Glomerular visceral epithelial cell (primary cell): Measurements from ENCODE around the gene DROSHA.

Experiments
- DNase-seq: peaks from one replicate; pipeline ENCODE4 v3.0.0-alpha.2; 2016; ENCODE audit errors: extremely low spot score

DROSHA gene

DNA sequence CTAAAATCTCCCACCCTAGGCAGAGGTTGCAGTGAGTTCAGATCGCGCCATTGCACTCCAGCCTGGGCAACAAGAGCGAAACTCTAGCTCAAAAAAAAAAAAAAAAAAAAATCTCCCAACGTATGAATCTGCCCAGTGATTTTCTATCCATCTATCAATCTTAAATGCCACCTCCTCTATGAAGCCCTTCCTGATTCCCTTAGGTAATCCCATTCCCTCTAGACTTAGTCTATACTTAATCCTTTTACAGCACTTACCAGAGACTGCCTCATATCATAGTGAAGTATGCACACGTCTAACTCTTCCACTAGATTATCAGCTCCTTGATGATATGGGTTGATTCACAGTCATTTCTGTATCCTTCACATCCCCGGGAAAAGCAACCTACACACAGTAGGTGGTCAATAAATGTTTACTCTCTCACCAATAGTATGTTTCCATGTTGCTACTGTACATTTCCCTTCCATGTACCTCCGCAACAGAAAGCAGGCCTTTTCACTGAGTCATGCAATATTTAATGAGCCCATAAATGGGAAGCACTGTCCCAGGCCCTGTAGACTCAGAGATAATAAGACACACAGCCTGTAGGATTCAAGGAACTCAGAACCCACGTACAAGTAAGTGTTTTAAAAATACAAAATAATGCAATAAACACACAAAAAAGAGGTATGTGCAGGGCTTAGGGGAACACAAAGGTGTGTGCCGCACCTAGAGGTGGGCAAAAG is 1.2 kb downstream of the DROSHA start:
- peak; percentile 24 for DNase-seq

DNA sequence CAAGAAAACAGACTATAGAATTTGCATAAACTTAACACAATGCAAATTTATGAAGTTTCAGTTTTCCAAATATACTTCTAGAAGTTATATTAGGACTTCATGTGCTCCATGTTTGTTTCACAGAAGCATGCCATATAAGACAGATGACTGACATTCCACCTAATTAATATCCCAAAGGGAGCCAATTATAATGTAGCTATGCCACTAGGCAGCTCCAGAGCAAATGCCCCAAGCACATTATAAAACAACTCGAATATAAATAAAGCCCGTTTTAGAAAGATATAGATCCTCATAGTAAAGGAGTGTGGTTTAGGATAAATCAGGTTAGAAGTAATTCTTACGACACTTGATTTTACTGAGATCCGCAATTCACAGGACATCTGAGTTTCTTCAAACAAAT is 8.9 kb downstream of the DROSHA start:
- DNase-seq, result no peak

DNA sequence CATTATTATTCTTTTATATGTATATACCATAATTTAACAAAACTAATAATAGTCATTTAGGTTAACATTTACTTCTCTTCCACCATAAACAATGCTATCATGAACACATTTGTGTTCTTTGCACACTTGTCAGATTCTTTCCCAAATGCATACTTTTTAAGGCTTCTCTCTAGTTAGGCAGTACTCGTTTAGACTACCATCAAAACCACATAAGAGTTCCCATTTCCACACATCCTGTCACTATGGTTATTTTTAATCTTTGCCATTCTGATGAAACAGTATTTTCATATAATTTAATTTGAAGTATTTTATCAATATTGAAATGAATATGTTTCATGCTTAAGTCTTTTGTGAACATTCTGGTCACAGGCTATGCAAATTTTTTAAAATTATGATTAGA is 15.1 kb downstream of the DROSHA start:
- DNase-seq, result no peak

DNA sequence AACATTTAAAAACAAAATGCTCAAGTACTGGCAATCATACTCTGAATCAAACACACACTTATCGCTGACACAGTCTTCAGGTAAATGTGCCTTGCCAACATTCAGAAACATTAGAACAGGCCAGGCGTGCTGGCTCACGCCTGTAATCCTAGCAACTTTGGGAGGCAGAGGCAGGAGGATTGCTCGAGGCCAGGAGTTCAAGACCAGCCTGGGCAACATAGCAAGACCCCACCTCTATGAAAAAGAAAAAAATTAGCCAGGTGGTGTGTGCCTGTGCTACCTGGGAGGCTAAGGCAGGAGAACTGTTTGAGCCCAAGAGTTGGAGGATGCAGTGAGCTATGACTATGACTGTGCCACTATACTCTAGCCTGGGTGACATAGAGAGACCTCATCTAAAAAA is 20.6 kb downstream of the DROSHA start:
- DNase-seq, result no peak

DNA sequence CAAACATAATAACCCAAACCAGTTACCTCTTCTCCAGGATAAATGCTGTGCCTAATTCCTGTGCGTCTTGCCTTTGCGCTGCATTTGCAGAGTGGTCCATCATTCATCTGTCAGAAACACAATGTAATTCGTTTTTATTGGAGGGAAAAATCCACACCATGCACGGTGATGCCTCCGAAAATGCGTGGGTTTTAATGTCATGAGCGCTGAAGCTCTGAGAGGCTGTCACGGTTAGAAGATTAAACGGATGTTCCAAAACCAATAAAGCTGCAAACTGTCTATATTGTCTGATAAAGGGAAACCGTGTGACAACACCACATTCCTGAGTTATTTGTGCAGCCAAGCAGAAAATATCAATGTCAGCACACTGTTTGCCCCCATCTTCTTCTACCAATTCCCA is 27.4 kb downstream of the DROSHA start:
- no peak for DNase-seq

DNA sequence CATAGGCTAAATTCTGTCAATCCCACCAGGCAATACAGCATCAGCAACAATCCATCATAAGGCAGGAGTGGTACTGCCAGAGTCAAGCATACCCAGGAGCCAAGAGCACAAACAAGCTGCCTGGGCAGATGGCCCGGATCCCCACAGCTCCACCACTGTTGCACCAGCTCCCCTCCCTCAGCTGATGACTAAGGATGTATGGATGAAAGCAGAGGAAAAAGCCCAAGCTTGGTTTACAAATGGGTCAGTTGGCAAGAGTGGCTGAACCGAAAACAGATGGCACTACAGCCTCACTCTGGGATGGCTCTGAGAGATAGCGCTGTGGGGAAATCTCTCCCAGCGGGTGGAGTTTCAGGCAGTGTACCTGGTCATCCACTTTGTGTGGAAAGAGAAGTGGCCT is 29.4 kb downstream of the DROSHA start:
- DNase-seq, result no peak

DNA sequence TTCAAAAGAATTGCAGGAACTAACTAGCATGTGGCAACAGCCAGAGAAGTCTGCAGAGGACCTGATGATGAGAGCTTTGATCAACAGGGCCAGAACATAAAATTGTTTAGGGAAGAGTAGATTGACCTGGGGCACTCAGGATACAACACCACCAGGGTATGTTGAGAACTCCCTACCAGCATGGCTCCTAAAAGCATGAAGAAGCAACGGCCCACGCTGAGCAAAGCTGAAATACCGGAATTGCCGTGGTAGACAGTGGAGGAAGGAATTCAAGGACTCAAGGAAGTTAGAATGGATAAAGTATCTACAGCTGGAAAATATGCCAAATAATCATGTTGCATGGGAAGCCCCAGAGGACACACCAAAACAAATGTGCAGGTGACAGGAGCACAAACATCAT is 31.6 kb downstream of the DROSHA start:
- DNase-seq, result no peak

DNA sequence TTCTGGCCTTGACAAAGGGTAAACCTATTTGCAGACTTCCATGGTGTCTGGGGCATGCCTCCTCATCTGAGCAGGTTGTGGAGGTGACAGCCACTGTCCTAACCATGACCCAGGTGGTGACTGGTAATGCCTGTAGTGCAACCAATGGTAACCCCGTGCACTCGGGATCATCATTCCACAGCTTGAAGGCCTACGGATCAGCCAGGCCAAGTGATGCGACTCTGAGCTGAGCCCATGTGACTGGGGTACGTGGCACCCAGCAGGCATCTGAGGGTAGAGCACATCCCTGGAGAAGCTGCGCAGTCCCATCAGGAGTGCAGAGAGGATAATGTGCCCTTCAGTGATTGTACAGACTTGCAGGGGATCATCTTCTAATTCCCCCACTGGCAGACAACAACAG is 35.0 kb downstream of the DROSHA start:
- DNase-seq, result no peak

DNA sequence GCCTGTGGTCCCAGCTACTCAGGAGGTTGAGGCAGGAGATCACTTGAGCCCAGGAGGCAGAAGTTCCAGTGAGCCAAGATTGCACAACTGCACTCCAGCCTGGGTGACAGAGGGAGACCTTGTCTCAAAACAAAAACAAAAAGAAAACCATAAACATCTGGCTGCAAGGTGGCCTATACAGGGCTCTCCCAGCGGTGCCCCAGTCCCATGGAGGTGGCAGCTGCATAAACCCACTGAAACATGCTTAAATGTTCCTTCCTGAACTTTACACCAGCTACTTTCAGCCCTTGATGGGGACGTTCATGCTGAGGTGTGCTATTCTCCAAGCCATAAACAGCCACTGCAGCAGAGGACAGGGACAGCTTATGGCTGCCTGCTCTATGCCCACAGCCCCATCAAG is 35.6 kb downstream of the DROSHA start:
- DNase-seq, result no peak

DNA sequence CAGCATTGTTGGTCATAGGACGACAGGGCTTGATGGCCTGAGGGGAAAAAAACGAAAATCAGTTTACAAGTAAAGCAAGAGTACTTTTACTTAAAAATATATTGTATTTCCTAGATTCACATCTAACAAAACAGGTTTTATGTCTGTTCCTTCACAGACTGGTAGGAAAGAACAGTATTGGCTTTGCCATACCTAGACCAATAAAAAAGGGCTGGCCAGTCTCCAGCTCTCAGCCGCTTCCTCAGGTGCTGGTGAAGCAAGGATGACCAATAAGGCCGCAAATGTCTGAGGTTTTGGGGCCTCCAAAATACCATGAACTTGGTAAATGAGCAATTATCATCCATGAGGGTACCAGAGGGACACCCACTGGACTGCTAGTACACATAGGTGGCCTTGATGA is 36.6 kb downstream of the DROSHA start:
- no peak for DNase-seq

DNA sequence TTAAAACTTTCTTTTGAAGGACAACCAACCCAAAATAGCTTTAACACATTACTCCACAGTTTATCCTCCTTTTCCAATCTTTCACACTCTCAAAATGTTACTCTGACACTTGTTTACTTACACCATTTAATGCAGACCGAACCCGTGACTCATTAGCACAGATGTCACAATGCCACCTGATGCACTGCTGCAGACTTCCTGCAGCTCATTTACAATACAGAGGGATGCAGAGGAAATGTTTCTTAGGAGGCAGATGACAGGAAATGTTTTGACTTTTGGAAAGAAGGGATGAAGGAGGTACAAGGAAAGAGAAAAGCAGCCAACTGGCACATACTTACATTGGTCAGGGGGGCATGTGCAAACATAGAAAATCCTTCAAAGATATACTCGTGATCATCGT is 39.0 kb downstream of the DROSHA start:
- DNase-seq, result no peak

DNA sequence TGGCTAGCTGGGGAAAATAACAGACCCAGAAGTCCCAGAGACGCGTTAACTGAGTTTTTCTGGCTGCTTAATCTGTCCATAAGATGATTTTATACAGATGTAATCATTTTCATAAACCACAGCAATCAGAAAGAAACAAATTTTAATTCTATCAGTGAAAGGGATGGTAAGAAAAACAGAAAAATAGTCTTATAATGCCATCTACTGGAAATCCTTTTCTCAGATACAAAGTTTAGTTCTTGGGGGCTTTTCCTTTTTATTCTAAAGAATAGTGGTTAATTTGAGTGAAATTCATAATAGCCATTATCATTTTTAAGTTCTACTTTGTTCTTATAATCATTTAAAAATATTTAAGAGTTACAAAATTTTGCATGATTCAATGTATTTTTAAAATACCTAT is 44.4 kb downstream of the DROSHA start:
- DNase-seq, result no peak

DNA sequence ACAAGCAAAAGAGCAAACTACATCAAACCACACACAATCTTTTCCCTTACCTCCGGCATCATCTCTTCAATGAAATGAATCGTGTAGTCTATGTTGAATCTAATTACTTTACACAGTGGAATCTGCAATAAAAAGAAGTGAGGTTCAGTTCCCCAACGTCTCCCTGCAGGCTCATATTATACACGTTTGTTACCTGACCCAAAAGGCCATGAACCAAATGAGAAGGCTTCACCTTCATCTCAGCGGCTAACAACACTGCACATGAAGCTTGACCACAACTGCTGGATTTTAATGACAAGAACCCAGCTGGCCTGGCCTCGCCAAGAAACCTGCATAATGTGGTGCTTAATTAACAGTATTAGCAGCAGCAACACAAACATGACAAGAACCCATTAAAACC is 45.5 kb downstream of the DROSHA start:
- no peak for DNase-seq

DNA sequence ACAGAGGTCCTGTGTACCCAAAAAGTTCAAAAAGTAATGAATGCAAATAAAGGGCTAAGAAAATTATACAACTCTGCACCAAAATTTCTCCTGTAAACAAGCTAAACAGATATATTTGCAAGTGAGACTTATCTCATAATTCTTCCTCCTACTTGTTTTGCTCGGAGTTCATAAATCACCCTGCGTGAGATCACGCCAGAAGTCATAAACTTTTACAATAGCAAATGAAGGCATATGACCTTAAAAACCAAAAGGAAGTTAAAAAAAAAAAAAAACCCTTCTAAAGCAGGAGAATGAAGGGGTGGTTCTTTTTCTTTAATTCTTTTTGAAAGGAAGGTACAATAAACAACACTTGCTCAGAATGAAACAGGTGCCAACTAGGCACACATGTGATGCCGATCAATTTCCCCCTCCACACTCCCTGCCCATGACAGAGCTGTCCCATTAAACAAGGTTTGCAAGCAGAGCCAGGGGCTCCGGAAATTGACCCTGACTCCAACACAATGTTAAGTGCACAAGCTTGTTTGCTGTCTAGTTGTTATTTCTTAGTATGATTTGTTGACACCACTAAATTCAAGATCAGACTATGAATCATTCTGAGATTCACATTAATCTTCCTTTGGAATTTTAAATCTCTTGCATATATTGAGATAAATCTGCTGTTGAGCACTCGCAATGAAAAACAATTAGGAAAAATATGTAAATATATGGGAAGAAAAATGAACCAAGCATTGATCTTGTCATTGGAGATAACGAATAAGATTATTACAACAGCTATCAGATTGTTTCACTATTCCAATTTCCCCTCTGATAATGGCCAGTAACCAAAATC is 46.3 kb downstream of the DROSHA start:
- no peak for DNase-seq

DNA sequence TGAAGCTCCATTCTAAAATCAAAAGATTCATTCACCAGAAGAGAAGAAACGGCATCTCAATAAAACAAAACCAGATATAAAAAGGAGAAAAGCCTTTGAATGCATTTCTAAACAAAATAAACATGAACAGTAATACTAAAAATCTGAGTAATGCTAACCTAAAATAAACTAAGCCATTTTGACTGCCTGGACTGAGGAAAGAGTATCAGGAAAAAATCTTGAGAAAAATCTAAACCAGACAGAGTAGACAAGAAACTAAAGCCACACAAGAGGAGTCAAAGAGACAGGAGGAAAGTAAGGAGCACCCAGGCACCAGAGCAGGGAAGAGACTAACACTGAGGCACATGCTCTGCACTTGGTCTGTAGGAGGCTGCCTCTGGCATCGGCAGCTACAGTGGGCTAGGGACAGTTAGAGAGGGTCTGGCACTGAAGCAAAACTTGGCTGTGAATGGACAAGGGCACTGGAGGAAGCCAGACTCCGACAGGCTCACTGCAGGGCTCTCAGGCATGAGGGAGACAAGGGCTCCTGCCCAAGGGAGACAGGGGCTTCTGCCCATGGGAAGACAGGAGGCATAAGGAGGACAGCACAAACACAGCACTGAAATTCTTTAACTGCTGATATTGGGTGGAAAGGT is 50.2 kb downstream of the DROSHA start:
- DNase-seq, result no peak

DNA sequence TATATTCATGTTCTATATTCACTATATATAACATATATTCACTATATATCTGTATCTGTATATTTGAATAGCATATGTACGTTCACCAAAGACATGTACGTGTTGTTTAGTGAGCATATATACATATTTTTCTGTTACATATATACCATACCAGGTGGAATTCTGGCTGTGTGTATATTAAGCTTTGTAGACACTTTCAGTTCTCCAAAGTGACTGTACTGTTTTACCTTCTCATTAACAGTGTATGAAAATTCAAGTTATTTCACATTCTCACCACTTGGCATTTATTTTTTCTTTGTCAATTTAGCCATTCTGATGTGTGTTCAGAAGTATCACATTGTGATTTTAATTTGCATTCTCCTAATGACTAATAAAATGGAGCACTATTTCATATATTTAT is 52.2 kb downstream of the DROSHA start:
- DNase-seq, result no peak

DNA sequence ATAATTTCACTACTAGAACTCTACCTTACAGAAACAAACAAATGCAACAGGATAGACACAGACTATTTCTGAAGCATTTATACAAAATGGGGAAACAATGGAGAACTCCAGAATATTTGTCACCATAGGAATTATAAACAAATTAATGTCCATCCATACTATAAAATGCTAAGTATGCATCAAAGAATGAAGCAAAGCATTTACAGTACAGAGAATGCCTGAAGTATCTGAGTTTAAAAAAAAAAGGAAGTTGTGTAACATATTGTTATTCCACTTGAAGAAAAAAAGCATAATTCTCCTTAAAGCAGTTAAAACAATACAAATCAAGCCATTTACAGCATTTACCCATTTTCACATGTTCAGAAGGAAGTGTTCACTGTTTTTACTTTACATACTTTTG is 53.0 kb downstream of the DROSHA start:
- no peak for DNase-seq

DNA sequence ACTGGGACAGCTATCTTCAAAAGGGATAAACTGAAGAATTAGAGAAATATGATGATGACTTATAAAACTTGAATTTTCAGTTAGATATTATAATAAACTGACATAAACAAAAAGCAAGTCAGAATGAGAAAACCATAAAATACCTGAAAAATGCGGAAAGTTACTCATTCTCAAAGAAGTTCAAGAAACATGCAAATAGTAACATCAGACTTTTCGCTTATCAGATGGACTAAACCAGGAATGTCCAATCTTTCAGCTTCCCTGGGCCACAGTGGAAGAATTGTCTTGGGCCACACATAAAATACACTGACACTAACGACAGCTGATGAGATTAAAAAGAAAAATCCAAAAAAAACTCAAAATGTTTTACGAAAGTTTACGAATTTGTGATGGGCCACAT is 53.9 kb downstream of the DROSHA start:
- no peak for DNase-seq

DNA sequence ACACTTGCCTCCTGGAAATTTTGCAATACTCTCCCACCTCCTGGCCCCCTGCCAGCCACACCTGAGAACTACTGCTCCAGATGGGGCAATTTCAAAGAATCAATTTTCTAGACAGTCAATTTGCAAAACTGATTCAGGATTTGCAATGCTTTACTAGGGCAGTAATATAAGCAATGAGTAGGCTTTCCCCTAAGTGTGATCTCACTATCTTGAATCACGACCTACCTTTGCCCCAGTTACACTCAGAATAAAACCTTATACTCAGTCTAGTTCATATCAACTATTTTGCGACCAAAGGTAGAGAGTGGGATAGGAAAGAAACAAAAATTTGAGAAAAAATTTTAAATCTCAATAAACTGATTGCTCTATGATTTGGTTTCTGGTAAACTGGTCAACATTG is 54.4 kb downstream of the DROSHA start:
- DNase-seq, result no peak

DNA sequence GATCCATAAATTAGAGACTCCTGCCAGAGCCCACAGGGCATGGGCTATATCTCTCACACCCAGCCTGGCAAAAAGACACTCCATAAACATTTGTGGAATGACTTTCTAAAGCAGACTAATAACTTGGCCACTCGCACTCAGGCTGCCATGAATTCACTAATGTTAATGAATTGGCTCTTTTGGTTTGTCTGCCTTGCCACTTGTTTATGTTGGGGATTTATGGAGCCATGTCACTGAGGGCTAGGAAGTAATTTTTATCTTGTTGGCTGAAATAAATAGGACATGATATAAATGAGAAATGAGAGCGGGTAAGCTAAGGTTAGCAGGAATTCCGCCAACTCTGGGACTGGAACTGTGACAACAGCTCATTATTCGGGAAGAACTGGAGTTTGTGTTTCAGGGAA is 55.2 kb downstream of the DROSHA start:
- DNase-seq, result no peak

DNA sequence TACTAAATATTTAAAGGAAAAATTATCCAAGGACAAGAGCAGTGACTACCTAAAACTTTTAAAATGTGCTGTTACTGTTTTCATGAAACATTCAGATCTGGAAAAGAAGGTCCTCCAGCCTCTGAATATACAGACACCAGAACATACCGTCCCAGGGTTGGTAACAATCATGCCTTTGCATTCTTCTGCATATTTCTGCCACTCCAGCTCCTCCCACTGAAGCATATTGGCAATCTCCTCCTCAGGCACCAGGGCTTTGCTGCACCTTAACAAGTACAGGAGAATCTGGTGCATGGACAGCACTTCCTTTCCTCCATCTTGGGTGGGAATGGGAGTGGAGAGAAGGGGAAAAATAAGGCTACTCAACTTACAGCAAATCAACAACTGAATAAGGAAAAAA is 60.0 kb downstream of the DROSHA start:
- no peak for DNase-seq

DNA sequence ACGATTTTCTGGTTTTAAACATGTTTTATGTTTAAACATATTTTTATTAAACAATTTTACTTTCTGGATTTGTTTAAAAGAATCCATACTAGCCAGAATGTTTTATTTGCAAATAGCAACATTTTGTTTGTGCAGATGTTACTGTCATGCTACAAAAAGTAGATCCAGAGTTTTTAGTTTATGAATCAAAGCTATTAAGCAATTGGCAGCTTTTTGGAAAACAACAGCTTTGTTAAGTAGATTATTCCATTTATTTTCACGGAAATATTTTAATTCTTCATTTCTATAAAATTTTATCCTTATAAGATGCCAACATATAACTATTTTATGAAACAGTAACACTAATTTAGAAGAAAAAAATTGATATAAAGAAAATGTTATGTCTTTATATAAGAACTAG is 60.9 kb downstream of the DROSHA start:
- no peak for DNase-seq

DNA sequence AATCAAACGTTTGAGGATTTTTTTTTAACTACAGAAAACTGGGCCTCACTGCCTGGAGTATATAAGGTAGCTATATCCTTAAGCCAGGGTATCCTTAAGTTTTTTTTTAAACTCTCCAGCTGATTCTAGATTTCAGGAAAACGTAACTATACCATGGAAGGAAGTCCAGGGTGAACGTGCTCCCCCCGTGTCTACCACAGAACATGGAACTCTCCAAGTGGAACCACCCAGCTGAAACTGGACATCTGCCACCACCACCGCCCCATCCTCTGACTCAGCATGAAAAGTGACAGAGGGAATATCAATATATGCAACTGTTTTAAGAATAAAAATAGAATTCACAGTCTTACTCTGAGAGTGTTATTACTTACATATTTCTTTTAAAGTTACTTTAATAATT is 61.3 kb downstream of the DROSHA start:
- DNase-seq, result peak; percentile 79
